Measurements from ENCODE around the gene TMOD2.

The TMOD2 gene

DNA sequence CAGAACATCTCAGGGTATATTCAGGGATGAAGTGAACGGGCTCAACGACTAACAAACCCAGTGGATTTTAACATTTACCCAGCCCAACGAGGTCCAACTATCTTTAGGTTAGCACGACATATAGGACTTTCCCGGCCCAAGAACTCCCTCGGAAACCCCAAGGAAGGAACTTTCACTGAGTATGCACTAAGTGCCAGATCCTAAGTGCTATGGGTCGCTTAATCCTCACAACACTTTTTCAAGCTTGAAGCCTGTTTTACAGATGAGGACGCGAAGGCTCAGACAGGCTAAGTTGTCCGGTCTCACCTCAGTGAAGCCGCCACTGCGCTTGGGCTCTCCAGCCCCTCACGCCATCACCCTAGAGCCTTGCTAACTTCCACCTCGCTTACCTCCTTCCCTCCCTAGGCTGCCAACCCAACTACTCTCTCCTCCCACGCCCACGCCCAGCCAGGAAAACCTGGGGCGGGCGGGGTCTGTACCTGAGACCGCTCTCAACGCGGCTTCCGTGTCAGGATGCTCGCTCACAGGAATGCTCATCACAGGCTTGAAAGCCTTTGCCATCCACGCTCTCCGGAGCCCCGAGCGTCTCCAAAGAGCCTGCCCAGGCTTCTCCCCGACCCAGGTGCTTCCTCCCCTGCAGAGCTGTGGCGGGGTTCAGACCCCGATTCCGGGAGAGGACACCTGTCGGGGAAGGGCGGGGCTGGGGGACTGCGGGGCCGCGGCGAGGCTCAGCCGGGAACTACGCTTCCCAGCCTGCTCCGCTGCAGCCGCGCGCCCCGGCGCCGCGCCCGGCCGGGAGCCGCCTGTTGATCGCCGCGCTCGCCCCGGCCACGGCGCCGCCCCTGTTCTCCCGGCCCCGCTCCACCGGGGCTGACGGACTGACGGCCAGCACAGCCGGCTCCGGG is at the start of gene TMOD2:
Gene TMOD2 (plus strand): TSS at position 806 of the 905 bp plus-strand sequence. CDS start 14,845 bp downstream, outside the sequence.
- no peak for DNase-seq

DNA sequence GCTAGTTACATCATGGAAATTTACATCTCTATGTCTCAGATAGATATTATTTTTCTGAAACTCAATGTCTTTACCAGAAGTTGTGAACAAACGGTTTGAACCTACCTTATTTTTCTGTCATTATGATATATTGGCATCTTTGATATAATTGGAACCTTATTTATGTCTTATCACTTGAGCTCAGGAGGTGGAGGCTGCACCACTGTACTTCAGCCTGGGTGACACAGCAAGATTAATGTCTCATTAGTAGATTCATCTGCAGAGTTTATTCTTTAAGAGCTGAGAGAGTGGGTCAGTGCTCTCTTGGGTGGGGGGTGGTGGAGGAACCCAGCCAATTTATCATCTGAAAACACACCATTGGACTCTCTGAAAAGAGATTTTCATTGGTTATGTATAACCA is 48.7 kb upstream of the TMOD2 start:
- DNase-seq, result no peak

DNA sequence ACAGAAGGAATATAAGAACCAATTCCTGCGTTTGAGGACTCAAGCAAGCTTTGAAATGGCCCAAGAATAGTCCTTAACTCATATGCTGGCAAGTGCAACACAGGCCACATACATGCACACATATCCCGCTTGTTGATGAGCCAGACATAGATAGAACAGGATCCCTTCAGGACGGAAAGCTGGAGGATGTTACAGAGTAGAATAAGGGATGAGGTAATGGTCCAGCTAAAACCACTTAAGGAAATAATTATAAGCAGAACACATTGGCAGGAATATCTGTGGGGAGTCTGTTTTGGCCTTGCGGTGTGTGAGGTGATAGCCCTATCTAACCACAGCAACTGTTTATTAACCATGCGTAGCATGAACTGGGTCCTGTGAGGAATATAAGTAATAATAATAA is 45.1 kb upstream of the TMOD2 start:
- no peak for DNase-seq

DNA sequence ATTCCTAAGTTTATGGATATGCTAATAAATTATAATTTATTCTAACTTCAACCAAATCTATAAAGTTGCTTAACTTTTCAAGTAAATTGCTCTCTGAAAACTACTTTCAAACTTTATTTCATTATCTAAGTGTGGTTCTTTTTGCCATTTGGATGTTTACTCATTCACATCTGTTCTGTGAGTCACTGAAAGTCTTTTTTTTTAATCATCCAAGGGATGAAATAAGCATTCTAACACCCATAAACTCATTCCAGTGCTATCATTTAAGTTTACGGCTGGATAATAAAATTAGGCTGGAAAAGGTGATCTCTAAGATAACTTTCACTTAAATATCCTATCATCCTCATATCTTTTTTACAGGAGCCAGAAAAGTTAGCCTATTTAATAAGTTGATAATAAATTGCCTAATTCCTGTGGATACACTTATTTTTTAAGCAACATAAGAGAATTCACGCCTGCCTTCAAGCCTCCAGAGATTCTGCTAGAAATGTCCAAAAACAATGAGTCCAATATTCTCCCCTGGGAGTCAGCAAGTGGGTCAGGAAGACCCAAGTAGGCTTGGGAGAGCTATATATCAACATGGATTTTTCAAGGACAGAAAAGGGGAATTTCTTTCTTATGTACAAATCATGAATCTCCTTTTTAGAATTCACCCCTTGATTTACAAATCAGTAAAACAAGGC is 44.3 kb upstream of the TMOD2 start:
- DNase-seq, result no peak

DNA sequence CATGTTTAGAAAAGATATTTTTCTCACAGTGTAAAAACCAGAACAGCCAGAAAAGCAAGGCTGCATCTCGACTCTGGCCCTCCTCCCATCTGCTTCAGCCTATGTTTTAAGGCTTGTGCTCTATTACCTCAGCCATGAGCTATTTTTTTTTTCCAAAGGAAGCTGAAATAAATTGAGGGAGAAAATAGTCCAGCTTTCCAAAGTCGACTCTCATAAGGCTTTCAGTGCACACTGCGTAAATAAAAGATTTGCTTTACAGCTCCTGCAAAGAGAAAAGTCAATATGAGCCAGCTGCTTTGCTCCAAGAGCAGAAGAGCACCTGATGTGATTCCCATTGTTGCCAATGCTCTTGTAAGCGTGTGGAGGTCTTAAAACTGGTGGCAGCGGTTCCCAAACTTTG is 43.4 kb upstream of the TMOD2 start:
- DNase-seq, result peak; percentile 28

DNA sequence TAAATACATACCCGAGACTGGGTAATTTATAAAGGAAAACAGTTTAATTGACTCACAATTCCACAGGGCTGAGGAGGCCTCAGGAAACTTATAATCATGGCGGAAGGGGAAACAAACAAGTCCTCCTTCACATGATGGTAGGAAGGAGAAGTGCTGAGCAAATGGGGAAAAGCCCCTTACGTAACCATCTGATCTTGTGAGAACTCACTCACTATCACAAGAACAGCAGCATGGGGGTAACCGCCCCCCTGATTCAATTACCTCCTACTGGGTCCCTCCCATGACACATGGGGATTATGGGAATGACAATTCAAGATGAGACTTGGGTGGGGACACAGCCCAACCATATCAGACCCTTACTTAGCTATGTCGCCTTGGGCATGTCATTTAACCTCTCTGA is 42.4 kb upstream of the TMOD2 start:
- no peak for DNase-seq

DNA sequence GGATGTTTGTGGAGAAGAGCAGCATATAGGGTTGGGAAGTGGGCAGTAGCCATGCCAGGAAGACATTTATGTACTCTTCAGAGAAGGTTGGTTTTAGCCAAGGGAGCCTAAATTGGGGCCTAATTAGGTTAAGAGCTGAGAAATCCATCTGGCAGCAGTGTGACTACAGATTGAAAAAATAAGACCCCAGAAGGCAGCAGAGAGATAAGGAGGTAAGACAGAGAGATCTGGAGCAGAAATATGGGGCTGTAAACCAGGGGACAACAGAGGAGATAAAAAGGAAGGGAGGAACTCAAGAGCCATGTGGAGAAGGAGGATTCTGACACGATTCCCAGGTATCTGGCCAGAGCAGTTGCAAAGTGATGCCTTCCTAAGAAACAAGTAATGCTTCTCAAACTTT is 37.2 kb upstream of the TMOD2 start:
- DNase-seq, result no peak

DNA sequence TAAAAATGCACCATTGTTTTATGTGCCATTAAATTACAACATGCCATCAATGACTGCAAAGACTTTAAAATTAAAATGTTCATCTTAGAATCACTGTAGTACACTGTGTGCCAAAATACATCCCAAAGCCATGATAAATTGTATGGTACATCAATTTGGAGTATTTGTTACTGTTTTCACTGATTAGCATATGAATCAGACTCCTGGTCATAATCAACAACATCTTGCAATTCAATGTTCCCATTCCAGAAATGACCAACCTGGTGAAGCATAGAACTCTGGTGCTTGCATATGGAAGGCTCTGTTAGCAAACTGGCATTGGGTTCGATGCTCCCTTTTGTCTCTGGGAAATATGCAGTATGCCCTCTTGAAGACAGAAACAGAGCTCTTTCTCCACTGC is 36.5 kb upstream of the TMOD2 start:
- no peak for DNase-seq

DNA sequence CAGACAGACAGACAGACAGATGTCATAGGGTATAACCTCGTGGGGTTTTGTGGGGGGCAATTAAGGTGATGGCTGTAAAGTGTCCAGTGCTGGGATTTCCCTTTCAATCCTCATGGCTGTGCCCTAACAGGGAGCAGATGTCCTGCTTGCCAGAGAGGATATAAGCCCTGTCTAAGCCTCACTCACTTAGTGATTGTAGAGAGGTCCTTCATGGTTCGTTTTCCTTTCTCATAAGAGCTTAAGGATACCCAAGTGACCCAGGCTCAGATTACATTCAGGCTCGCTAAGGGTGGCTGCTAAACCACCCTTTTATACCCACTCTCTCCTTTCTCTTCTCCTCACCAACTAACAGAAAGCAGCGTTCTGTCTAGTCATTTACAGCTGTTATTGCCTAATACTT is 33.2 kb upstream of the TMOD2 start:
- no peak for DNase-seq

DNA sequence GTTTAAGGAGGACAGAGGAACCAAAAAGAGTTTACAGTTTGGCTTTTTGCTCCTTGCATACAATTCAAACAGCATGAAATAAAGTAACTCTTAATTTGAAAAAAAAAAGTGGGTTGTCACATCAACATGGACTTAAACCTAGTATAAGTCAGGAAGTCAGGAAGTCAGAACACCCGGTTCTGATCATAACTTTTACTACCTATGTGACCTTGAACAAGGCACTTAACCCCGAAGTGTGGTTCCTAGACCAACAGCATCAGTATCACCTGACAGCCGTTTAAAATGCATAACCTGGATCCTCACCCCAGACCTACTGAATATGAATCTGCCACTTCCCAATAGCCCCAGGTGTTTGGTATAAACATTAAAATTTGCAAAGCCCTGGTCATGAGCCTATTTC is 32.7 kb upstream of the TMOD2 start:
- no peak for DNase-seq

DNA sequence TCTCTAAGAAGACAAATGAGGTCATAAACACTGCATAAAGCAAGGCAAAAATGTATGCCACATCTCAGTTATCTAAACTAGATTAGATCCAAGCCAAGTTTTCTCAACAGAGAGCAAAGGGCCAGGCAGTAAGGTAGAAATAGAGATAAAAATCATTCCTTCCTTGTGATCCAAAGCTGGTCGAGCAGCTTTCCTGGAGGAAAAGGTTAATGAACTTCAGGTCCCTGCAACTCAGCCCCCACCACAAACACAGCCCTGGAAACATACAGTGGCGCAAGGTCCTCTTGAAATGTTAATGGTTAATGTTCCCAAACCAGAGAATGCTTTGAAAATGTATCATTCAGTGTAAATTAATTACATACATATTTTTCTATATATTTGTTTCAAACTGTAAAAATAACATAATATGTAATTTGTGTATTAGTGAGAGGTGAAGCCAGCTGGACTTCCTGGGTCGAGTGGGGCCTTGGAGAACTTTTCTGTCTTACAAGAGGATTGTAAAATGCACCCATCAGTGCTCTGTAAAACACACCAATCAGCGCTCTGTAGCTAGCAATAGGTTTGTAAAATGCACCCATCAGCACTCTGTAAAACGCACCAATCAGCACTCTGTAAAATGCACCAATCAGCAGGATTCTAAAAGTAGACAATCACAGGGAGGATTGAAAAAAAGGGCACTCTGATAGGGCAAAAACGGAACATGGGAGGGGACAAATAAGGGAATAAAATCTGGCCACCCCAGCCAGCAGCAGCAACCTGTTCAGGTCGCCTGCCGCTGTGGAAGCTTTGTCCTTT is 31.0 kb upstream of the TMOD2 start:
- no peak for DNase-seq

DNA sequence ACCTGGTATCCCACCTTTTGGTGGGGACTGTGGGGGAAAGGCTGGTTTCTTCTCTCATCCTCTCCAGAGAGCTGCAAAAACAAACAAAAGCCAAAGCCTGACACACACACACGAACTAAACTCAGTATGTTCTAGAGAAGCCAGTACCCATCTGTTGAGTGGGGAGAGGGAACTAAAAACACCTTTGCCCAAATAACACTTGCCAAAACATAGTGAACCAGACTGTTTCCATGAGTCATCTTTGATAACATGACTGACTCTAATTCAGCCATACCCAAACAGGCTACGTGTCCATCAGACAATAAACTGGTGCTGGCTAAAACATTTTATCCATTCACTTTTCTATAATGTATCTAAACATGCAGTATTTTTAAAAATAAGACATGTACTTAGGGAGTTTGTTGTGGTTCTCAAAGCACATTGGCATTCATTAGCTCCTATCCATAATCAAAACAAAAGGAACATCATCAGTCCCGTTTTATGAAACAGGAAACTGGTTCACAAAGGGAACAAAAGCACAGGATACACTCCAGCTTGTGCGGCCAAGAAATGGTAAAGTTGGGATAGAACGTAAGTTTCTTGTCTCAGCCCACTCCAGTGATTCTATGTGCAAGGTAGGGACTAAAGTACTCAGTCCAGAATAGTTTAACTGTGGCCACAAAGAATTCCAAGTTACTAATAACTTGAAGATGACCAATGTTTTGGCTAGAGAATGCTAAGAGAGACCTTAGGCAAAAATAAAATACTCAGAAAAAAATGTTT is 30.0 kb upstream of the TMOD2 start:
- no peak for DNase-seq

DNA sequence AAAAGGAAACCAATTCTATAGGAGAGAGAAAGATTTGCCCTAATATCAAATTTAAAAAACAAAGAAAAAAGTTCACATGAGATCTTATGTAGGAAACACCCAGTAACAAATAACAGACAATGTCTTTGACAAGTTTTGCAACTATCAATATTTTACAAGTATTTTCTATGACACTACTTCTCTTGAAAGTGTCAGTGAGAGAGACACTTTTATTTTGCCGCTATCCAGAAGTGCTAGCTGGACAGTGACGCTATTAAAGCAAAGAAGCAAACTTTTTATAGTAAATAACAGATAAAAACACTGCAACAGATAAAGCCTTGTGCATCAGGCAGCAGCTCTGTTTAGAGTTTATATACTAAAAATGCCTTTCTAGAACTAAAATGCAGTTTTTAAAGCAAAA is 27.2 kb upstream of the TMOD2 start:
- no peak for DNase-seq

DNA sequence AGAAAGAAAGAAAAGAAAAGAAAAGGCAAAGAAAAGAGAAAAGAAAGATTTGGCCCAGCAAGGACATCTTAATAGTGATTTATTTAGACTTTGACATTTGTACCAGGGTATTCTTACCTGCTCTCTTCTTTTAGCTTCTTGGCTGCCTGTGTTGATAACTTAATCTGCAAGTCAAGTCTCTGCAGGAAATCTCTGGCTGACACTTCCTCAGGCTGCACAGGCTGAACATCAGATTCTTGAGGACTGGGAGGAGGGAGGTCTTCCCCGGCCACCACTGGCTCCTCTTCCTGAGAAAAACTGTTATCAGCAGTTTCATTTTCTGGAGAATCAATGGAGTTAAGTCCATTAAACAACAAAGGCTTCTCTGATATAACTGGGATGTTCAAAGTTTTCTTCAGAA is 26.7 kb upstream of the TMOD2 start:
- no peak for DNase-seq

DNA sequence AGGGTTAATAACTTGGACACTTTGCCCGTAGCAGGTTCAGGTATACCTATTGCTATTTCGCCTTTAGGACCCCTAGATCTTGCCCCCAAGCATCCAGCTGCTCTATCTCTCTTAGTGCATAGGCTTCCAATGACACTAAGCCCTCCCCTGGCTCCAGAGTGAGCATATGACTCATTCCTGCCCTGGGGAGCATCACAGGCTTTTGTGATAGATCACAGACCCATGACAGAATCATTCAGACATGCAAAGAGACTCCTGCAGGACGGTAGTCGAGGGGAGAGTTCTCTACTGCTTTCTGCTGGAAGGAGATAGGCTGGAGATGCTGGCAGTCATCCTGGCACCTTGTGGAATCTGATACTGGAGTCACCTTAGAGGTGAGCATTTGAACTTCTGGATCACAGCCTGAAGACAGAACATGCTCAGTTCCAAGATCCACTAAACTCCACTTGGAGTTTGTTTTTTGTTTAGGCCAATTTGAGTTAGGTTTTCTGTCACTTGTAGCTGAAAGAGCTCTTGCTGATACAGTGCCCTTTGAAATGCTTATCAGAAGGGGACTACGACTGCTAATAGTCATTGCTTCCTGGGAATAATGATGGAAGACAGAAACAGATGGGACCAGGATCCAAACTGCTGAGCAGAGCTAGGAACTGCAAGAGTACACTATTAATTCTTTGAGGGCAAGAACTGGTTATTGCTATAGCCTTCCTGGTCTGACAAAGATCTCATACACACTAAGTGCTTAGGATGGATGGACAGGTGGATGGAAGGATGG is 24.9 kb upstream of the TMOD2 start:
- peak; percentile 8 for DNase-seq

DNA sequence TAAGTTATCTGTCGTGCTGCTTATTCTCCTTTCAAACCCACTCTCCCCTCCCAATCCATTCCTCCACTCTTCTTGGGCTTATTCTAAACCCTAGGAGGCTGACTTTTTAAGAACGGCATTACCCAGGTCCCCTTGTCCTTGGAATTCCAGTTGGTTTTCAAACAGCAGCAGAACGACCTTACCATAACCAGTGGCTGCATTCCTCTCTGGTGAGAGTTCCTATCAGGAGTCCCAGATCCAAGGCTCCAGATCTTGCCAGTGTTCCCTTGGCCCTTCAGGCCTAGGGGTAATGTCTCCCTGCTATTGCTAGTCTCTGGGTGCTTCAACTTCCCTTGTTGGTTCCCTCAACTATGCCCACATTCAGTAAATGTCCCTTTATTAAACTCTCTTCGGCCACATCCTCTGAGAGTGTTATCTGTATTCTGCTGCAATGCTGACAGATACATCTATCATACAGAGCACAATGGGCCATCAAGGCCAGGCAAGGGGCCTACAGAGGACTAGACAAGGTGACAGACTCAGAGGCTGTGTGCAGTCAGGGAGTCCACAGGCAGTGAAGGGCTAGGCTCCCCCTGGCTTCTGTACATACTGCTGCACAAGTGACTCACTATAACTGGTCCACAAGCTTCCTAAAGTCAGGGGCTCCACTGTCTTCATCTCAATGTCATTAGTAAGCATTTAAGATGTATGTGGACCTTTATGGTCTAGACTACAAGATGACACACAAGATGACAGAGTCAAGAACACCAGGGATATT is 24.1 kb upstream of the TMOD2 start:
- DNase-seq, result no peak

DNA sequence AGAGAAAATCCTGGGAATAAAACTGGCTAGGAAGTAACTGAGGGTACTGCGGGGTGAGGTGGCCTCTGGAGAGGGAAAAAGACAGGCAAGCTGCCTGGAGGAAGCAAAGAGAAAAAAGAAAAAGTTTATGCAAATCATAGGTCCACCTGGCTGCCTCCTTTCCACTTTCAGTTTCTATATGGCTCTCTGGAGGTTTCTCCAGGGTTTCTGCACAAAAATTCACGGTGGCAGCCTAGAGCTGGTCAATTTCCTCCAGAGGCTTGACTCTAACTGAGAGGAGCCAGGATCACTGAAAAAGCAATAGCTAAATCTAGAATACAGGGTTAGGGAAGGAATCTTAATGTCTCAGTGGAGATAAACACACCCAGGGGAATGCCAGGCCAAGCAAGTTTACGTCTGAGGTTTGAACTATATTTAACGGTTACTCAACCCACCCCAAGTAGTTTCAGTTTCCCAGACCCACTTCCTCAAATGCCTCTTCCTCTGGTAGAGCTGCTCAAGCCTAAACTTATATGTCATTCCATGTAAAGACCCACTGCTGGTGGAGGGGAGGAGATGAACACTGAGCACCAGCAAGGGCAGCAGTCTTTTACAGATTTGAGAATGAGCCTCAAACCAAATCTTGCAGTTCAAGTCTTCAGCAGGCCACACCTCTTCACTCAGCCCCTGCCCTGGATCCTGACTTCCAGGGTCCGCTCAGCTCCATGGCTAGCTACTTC is 19.7 kb upstream of the TMOD2 start:
- DNase-seq, result no peak

DNA sequence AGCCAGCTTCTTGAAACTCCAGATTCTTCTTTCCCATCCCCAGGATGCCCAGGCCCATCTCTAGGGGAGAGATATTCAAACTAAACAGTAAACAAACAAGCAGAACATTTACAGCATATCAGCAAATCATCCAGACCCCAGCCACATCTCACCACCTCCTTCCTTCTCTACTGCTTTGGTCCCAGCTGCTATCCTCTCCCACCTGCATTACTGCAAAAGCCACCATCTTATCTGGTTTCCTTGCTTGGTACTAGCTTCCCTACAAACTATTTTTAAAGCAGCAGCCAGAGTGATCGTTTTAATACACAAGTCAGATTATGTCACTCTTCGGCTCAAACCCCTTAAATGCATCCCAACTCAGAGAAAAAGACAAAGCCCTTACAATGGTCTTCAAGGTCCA is 18.8 kb upstream of the TMOD2 start:
- DNase-seq, result no peak

DNA sequence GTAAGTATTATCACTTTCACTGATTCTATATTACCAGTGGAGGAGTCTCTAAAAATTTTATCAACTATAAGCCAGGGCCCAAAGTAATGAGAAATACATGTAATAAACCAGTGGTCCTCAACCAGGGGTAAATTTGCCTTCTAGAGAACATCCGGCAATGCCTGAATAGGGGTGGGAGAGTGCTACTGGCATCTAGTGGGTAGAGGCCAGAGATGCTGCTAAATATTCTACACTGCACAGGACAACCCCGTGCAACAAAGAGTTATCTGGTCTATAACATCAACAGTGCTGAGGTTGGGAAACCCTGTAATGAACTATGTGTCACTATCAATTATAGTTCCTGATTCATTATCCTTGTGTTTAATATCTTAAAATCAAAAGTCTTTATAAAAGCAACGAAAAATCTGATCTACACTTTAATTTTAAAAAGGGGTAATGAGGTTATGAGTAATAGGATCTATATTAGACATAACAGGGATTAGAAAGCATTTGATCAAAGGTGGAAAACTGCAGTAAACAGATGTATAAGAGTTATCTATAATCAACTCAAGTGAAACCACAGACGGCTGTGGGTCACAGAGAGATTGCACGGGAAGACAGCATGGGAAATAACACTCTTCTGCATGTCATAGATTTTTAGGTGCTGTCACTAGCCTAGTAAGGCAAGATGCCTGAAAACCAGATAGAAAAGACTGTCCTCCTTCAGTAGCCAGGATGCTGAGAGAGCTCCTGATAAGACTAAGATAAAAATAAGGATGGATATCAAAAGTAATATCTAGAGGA is 16.0 kb upstream of the TMOD2 start:
- DNase-seq, result peak; percentile 17

DNA sequence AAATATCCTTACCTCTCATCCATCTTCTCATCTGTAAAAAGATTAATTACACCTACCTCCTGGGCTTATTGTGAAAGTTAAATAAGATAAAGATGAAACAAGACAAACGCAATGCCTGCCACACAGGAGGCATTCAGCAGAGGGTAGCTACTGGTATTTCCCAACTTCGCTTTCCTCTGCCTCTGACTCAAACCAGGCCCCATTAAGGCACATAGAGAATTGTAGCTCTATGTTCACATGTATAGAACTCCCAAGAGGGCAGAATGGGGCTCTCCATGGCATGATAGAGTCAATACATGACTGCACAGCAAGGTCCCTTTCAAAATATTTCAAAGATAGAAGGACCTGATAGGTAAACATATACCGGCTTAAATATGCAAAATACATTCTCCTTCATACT is 15.3 kb upstream of the TMOD2 start:
- DNase-seq, result no peak
